ENCODE data around the gene TUBG1. TPM values are rescaled to one million over a fixed set of nuclear protein-coding genes. Genes with fewer than 3 reads are reported as not detected.

Gene TUBG1
- total and polyA plus RNA-seq, 9 of the 15 experiments (the other 6 are each of a cell fraction or from before 2014, with no cell fraction given): 33.1 to 147 (median 66.0) TPM

- TF ChIP-seq ZNF785 (CRISPR knock-in tag; IDR thresholded peaks at IDR 0.05): no peak
- TF ChIP-seq, protein P1, sequence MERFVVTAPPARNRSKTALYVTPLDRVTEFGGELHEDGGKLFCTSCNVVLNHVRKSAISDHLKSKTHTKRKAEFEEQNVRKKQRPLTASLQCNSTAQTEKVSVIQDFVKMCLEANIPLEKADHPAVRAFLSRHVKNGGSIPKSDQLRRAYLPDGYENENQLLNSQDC (CRISPR knock-in tag; IDR thresholded peaks at IDR 0.05): no peak
- no peak for TF ChIP-seq ZNF583 (CRISPR knock-in tag; IDR thresholded peaks at IDR 0.05)
- peak; percentile 83 for TF ChIP-seq POLR2AphosphoS5 (IDR thresholded peaks at IDR 0.05; ENCODE audit: control insufficient read depth, insufficient read depth, low read depth, low read length)
- no peak for TF ChIP-seq ZNF217 (CRISPR knock-in tag; IDR thresholded peaks at IDR 0.05)
- no peak for TF ChIP-seq CSDE1 (IDR thresholded peaks at IDR 0.05)
- TF ChIP-seq ZNF212 (CRISPR knock-in tag; IDR thresholded peaks at IDR 0.05): no peak
- TF ChIP-seq, protein P2, sequence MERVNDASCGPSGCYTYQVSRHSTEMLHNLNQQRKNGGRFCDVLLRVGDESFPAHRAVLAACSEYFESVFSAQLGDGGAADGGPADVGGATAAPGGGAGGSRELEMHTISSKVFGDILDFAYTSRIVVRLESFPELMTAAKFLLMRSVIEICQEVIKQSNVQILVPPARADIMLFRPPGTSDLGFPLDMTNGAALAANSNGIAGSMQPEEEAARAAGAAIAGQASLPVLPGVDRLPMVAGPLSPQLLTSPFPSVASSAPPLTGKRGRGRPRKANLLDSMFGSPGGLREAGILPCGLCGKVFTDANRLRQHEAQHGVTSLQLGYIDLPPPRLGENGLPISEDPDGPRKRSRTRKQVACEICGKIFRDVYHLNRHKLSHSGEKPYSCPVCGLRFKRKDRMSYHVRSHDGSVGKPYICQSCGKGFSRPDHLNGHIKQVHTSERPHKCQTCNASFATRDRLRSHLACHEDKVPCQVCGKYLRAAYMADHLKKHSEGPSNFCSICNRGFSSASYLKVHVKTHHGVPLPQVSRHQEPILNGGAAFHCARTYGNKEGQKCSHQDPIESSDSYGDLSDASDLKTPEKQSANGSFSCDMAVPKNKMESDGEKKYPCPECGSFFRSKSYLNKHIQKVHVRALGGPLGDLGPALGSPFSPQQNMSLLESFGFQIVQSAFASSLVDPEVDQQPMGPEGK (CRISPR knock-in tag; IDR thresholded peaks at IDR 0.05; ENCODE audit: borderline replicate concordance): no peak
- TF ChIP-seq KDM5B (IDR thresholded peaks at IDR 0.05; ENCODE audit: insufficient replicate concordance, low read depth, low read length): no peak
- TF ChIP-seq, protein P3, sequence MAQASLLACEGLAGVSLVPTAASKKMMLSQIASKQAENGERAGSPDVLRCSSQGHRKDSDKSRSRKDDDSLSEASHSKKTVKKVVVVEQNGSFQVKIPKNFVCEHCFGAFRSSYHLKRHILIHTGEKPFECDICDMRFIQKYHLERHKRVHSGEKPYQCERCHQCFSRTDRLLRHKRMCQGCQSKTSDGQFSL (CRISPR knock-in tag; IDR thresholded peaks at IDR 0.05): no peak
- TF ChIP-seq, protein P3 (tag; IDR thresholded peaks at IDR 0.05): no peak
- no peak for TF ChIP-seq NFE2L1 (tag; IDR thresholded peaks at IDR 0.05; ENCODE audit: borderline replicate concordance, low read depth)
- TF ChIP-seq SAP30 (IDR thresholded peaks at IDR 0.05; ENCODE audit: borderline replicate concordance, insufficient read depth, low read depth, low read length, poor library complexity, severe bottlenecking): peak; percentile 70
- TF ChIP-seq MCM2 (IDR thresholded peaks at IDR 0.05; ENCODE audit: low read depth): no peak
- TF ChIP-seq FIP1L1 (IDR thresholded peaks at IDR 0.05; ENCODE audit: low read depth, low read length, poor library complexity, severe bottlenecking): no peak
- TF ChIP-seq CREBBP (IDR thresholded peaks at IDR 0.05; ENCODE audit: low read depth, low read length): no peak
- no peak for TF ChIP-seq ZBED1 (IDR thresholded peaks at IDR 0.05)
- TF ChIP-seq FOSL1 (tag; conservative IDR thresholded peaks at IDR 0.05): no peak
- TF ChIP-seq ZNF124 (CRISPR knock-in tag; IDR thresholded peaks at IDR 0.05): no peak
- no peak for TF ChIP-seq LEF1 (IDR thresholded peaks at IDR 0.05)
- no peak for TF ChIP-seq GTF2F1 (IDR thresholded peaks at IDR 0.05; ENCODE audit: low read depth, low read length)
- TF ChIP-seq PURB (CRISPR knock-in tag; IDR thresholded peaks at IDR 0.05; ENCODE audit: low read depth): no peak
- no peak for TF ChIP-seq ZNF140 (CRISPR knock-in tag; IDR thresholded peaks at IDR 0.05)
- no peak for TF ChIP-seq ZNF717 (CRISPR knock-in tag; IDR thresholded peaks at IDR 0.05)
- TF ChIP-seq MCM3 (IDR thresholded peaks at IDR 0.05): no peak
- TF ChIP-seq SFPQ (IDR thresholded peaks at IDR 0.05; ENCODE audit: low read depth, low read length): no peak
These were observed 47.5 kb upstream of the TUBG1 start, which contains the start of gene COASY (continued) for GRCh38 chr17:42561897-42562387.
